DOHH2 (cell line): ENCODE measurements around the gene CPAMD8.

ENCODE experiments used
- H3F3A ChIP-seq: fragments of 200-600 bp; sonication (generic), shearing (Covaris generic); 2 replicates; pipeline ENCODE4 v1.6.0; 2016; ENCODE audit warnings: antibody characterized with exemption, mild to moderate bottlenecking; ENCODE audit not compliant: control insufficient read depth, insufficient read depth
- H3K27ac ChIP-seq: fragments of 200-600 bp; sonication (generic); 2 replicates; pipeline ENCODE4 v1.5.1; 2014; ENCODE audit warnings: low read depth, mild to moderate bottlenecking, low read length, moderate library complexity
- H3K27me3 ChIP-seq: fragments of 200-600 bp; sonication (generic); 2 replicates; pipeline ENCODE4 v1.6.1; 2014; ENCODE audit warnings: mild to moderate bottlenecking, low read length, mixed read lengths; ENCODE audit not compliant: control insufficient read depth
- H3K36me3 ChIP-seq: fragments of 200-600 bp; sonication (generic); 2 replicates; pipeline ENCODE4 v1.6.1; 2014; ENCODE audit warnings: mild to moderate bottlenecking, low read length, moderate library complexity, mixed read lengths; ENCODE audit not compliant: control insufficient read depth
- H3K4me1 ChIP-seq: fragments of 200-600 bp; sonication (generic); 2 replicates; pipeline ENCODE4 v1.6.1; 2014; ENCODE audit warnings: mild to moderate bottlenecking, low read length, mixed read lengths; ENCODE audit not compliant: control insufficient read depth
- H3K4me2 ChIP-seq: fragments of 200-600 bp; sonication (generic); 2 replicates; pipeline ENCODE4 v1.6.0; 2014; ENCODE audit warnings: mild to moderate bottlenecking, low read length, moderate library complexity
- H3K4me3 ChIP-seq: fragments of 200-600 bp; sonication (generic); 2 replicates; pipeline ENCODE4 v1.5.1; 2014; ENCODE audit warnings: mild to moderate bottlenecking, low read length, mixed read lengths
- H3K79me2 ChIP-seq: fragments of 200-600 bp; sonication (generic); 2 replicates; pipeline ENCODE4 v1.6.1; 2014; ENCODE audit warnings: mild to moderate bottlenecking, low read length, mixed read lengths; ENCODE audit not compliant: control insufficient read depth
- H3K9me2 ChIP-seq: fragments of 200-600 bp; sonication (generic); replicated peaks from 2 replicates; pipeline ENCODE4 v1.6.1; 2014; ENCODE audit warnings: mild to moderate bottlenecking, low read length, mixed read lengths; ENCODE audit not compliant: control insufficient read depth
- H3K9me3 ChIP-seq: fragments of 200-600 bp; sonication (generic); 2 replicates; pipeline ENCODE4 v1.6.1; 2014; ENCODE audit warnings: antibody characterized with exemption, low read length, mixed read lengths; ENCODE audit not compliant: control insufficient read depth, insufficient read depth
- H4K20me1 ChIP-seq: fragments of 200-600 bp; sonication (generic); 2 replicates; pipeline ENCODE4 v1.6.0; 2014; ENCODE audit warnings: low read depth, mild to moderate bottlenecking, antibody characterized with exemption, low read length, moderate library complexity; ENCODE audit not compliant: control insufficient read depth, insufficient read depth
- EZH2phosphoT487 ChIP-seq: fragments of 200-600 bp; sonication (generic); IDR thresholded peaks from 2 replicates; pipeline ENCODE4 v1.6.1; 2017; ENCODE audit warnings: borderline replicate concordance, mild to moderate bottlenecking, antibody characterized with exemption, low read length, moderate library complexity, mixed read lengths
- TF ChIP-seq, protein P1 (sequence below): fragments of 200-600 bp; sonication (generic); IDR thresholded peaks from one replicate; pipeline ENCODE4 v1.5.1; 2014; ENCODE audit warnings: antibody characterized with exemption, mild to moderate bottlenecking, low read depth, low read length; ENCODE audit not compliant: poor library complexity, severe bottlenecking

Gene CPAMD8

GRCh38 chr19:16896146-16897028 is 130.2 kb downstream of the CPAMD8 start:
- H3K79me2 ChIP-seq, result peaks cover 17% of the 10 kb centered on the region
- H3K9me3 ChIP-seq, result no peaks in the 10 kb centered on the region
- no peaks in the 10 kb centered on the region for H3K27me3 ChIP-seq
- H3F3A ChIP-seq, result peaks cover 34% of the 10 kb centered on the region
- H3K4me2 ChIP-seq, result peak overlapping the region; percentile 60
- H3K9me2 ChIP-seq, result no peaks in the 10 kb centered on the region
- H3K36me3 ChIP-seq, result peaks cover 21% of the 10 kb centered on the region
- H3K4me1 ChIP-seq, result peaks cover 82% of the 10 kb centered on the region
- no peak overlapping the region for H3K27ac ChIP-seq
- TF ChIP-seq EZH2phosphoT487, result no peak
- TF ChIP-seq, protein P1, sequence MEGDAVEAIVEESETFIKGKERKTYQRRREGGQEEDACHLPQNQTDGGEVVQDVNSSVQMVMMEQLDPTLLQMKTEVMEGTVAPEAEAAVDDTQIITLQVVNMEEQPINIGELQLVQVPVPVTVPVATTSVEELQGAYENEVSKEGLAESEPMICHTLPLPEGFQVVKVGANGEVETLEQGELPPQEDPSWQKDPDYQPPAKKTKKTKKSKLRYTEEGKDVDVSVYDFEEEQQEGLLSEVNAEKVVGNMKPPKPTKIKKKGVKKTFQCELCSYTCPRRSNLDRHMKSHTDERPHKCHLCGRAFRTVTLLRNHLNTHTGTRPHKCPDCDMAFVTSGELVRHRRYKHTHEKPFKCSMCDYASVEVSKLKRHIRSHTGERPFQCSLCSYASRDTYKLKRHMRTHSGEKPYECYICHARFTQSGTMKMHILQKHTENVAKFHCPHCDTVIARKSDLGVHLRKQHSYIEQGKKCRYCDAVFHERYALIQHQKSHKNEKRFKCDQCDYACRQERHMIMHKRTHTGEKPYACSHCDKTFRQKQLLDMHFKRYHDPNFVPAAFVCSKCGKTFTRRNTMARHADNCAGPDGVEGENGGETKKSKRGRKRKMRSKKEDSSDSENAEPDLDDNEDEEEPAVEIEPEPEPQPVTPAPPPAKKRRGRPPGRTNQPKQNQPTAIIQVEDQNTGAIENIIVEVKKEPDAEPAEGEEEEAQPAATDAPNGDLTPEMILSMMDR, result no peak
- H3K4me3 ChIP-seq, result peak overlapping the region; percentile 65
- no peaks in the 10 kb centered on the region for H4K20me1 ChIP-seq

GRCh38 chr19:16895467-16896145 is 131.0 kb downstream of the CPAMD8 start:
- no peak overlapping the region for H3K27ac ChIP-seq

DNA sequence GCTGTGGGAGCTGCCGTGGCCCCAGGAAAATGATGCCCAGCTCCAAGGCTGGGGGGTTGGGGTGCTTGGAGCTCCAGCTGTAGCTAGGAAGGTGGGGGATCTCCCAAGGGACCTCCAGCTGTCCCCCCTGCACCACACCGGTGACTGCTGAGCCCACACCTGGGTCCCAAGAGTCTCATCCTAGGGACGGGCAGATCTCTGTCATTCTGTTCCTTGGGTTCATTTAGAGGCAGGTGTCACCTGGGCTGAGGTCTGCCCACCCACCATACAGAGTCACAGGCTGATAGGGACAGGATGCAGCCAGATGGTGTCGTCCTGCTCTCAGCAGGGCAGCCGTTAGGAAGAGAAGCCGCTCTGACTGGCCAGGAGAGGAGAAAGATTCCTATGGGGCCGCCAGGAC is 132.5 kb downstream of the CPAMD8 start:
- H3K36me3 ChIP-seq, result peaks cover 39% of the 10 kb centered on the region
- peaks cover 94% of the 10 kb centered on the region for H3K4me1 ChIP-seq
- no peaks in the 10 kb centered on the region for H3K27me3 ChIP-seq
- peaks cover 35% of the 10 kb centered on the region for H3K79me2 ChIP-seq
- peak overlapping the region; percentile 85 for H3K4me2 ChIP-seq
- H3K4me3 ChIP-seq, result peak overlapping the region; percentile 94
- H4K20me1 ChIP-seq, result no peaks in the 10 kb centered on the region
- peak overlapping the region; percentile 97 for H3K27ac ChIP-seq
- TF ChIP-seq, protein P1, result no peak
- no peak for TF ChIP-seq EZH2phosphoT487
- H3K9me2 ChIP-seq, result no peaks in the 10 kb centered on the region
- no peaks in the 10 kb centered on the region for H3K9me3 ChIP-seq
- peaks cover 41% of the 10 kb centered on the region for H3F3A ChIP-seq

More at GRCh38 chr19:16895467-16896145, 131.0 kb downstream of the CPAMD8 start:
- H3K4me3 ChIP-seq, result peak overlapping the region; percentile 65; the same call in 1 of the 2 replicates
- H3K9me3 ChIP-seq, result no peaks in the 10 kb centered on the region
- no peaks in the 10 kb centered on the region for H4K20me1 ChIP-seq
- peaks cover 90% of the 10 kb centered on the region for H3K4me1 ChIP-seq
- peaks cover 24% of the 10 kb centered on the region for H3K36me3 ChIP-seq
- TF ChIP-seq EZH2phosphoT487, result no peak
- TF ChIP-seq, protein P1, result no peak
- peaks cover 20% of the 10 kb centered on the region for H3K79me2 ChIP-seq
- H3K27me3 ChIP-seq, result no peaks in the 10 kb centered on the region
- H3K9me2 ChIP-seq, result no peaks in the 10 kb centered on the region
- H3F3A ChIP-seq, result peaks cover 41% of the 10 kb centered on the region
- peak overlapping the region; percentile 60 for H3K4me2 ChIP-seq
